Loucy (cell line): ENCODE measurements around the gene DLL3.

ENCODE experiments used
- EZH2phosphoT487 ChIP-seq: fragments of 200-600 bp; IDR thresholded peaks from 2 replicates; pipeline ENCODE4 v1.6.1; 2018; ENCODE audit warnings: antibody characterized with exemption, mild to moderate bottlenecking, moderate library complexity, borderline replicate concordance
- TF ChIP-seq, protein P1 (sequence below): fragments of 200-600 bp; sonication (generic); conservative IDR thresholded peaks from 2 replicates; pipeline ENCODE4 v1.5.1; 2014; ENCODE audit warnings: mild to moderate bottlenecking, antibody characterized with exemption, low read length

DNA sequence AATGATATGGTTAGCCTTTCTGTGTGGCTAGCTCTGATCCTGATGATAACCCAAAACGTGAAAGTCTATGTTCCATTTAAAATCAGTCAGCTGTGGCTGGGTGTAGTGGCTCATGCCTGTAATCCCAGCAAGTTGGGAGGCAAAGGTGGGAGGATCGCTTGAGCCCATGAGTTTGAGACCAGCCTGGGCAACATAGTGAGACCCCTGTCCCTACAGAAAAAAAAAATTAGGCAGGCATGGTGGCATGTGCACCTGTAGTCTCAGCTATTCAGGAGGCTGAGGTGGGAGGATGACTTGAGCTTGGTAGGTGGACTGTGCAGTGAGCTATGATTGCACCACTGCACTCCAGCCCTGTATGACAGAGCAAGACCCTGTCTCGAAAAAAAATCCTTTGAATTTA lies 35.0 kb downstream of the DLL3 start:
- TF ChIP-seq EZH2phosphoT487: no peak
- TF ChIP-seq, protein P1, sequence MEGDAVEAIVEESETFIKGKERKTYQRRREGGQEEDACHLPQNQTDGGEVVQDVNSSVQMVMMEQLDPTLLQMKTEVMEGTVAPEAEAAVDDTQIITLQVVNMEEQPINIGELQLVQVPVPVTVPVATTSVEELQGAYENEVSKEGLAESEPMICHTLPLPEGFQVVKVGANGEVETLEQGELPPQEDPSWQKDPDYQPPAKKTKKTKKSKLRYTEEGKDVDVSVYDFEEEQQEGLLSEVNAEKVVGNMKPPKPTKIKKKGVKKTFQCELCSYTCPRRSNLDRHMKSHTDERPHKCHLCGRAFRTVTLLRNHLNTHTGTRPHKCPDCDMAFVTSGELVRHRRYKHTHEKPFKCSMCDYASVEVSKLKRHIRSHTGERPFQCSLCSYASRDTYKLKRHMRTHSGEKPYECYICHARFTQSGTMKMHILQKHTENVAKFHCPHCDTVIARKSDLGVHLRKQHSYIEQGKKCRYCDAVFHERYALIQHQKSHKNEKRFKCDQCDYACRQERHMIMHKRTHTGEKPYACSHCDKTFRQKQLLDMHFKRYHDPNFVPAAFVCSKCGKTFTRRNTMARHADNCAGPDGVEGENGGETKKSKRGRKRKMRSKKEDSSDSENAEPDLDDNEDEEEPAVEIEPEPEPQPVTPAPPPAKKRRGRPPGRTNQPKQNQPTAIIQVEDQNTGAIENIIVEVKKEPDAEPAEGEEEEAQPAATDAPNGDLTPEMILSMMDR: no peak
